Chondrocyte (in vitro differentiated cells): ENCODE data around the gene SGO2. TPM values are rescaled to one million over a fixed set of nuclear protein-coding genes. Genes with fewer than 3 reads are reported as not detected.

ENCODE experiments used
- DNase-seq: peaks from one replicate; pipeline ENCODE4 v3.0.0; 2021; ENCODE audit warnings: mixed read lengths, low spot score
- H3K27ac Mint-ChIP-seq: one replicate; pipeline ENCODE4 v1.8.0; 2021; ENCODE audit warnings: mild to moderate bottlenecking, moderate library complexity, mixed read lengths; ENCODE audit not compliant: unreplicated experiment
- H3K27me3 Mint-ChIP-seq: 2 replicates; pipeline ENCODE4 v1.8.0; 2021; ENCODE audit warnings: low read depth, mixed read lengths
- H3K36me3 Mint-ChIP-seq: 2 replicates; pipeline ENCODE4 v1.8.0; 2021; ENCODE audit warnings: low read depth, mixed read lengths
- H3K4me1 Mint-ChIP-seq: 2 replicates; pipeline ENCODE4 v1.8.0; 2021; ENCODE audit warnings: low read depth, mild to moderate bottlenecking, mixed read lengths
- H3K4me3 Mint-ChIP-seq: one replicate; pipeline ENCODE4 v1.8.0; 2021; ENCODE audit warnings: mild to moderate bottlenecking, moderate library complexity, mixed read lengths; ENCODE audit not compliant: unreplicated experiment
- H3K9me3 Mint-ChIP-seq: 2 replicates; pipeline ENCODE4 v1.8.0; 2021; ENCODE audit warnings: low read depth, mixed read lengths
- CTCF ChIP-seq: fragments of 200-600 bp; sonication (generic); IDR thresholded peaks from 2 replicates; pipeline ENCODE4 v1.5.0; 2021; ENCODE audit warnings: antibody characterized with exemption, mild to moderate bottlenecking, moderate library complexity
- total RNA-seq: library from RNA; stranded (reverse); gene quantifications from 3 replicates; pipeline ENCODE4 v1.2.1, GENCODE V29; 2021

Gene SGO2
- total RNA-seq, 1 donor from 2014 or later: 5.7 TPM

GRCh38 chr2:200482194-200482593 is 43.8 kb upstream of the SGO2 start:
- no peak overlapping the region for H3K4me3 Mint-ChIP-seq

GRCh38 chr2:200483729-200484198 is 42.2 kb upstream of the SGO2 start:
- H3K9me3 Mint-ChIP-seq: no peaks in the 10 kb centered on the region
- no peaks in the 10 kb centered on the region for H3K27me3 Mint-ChIP-seq
- DNase-seq: no peak
- H3K4me3 Mint-ChIP-seq: no peak overlapping the region
- H3K4me1 Mint-ChIP-seq: peaks cover 54% of the 10 kb centered on the region
- peaks cover 10% of the 10 kb centered on the region for H3K36me3 Mint-ChIP-seq
- H3K27ac Mint-ChIP-seq: no peak overlapping the region
- peak; percentile 62 for TF ChIP-seq CTCF

More at GRCh38 chr2:200482194-200482593, 43.8 kb upstream of the SGO2 start:
- Mint-ChIP-seq H3K36me3 (peaks cover 14% of the 10 kb centered on the region), H3K4me1 (peaks cover 48% of the 10 kb centered on the region), H3K27me3 (no peaks in the 10 kb centered on the region), H3K27ac (no peak overlapping the region), H3K9me3 (no peaks in the 10 kb centered on the region)
- TF ChIP-seq CTCF: no peak
- no peak for DNase-seq

GRCh38 chr2:200484934-200485333 is 41.1 kb upstream of the SGO2 start:
- no peaks in the 10 kb centered on the region for H3K27me3 Mint-ChIP-seq
- no peaks in the 10 kb centered on the region for H3K9me3 Mint-ChIP-seq
- DNase-seq: no peak
- peak overlapping the region; percentile 27 for H3K27ac Mint-ChIP-seq
- peaks cover 8% of the 10 kb centered on the region for H3K36me3 Mint-ChIP-seq
- no peak overlapping the region for H3K4me3 Mint-ChIP-seq
- peaks cover 44% of the 10 kb centered on the region for H3K4me1 Mint-ChIP-seq
- no peak for TF ChIP-seq CTCF

GRCh38 chr2:200486529-200486928 is 39.5 kb upstream of the SGO2 start:
- peaks cover 6% of the 10 kb centered on the region for H3K9me3 Mint-ChIP-seq
- no peaks in the 10 kb centered on the region for H3K27me3 Mint-ChIP-seq
- H3K36me3 Mint-ChIP-seq: peaks cover 11% of the 10 kb centered on the region
- H3K4me1 Mint-ChIP-seq: peaks cover 35% of the 10 kb centered on the region
- DNase-seq: no peak
- peak overlapping the region; percentile 38 for H3K27ac Mint-ChIP-seq
- H3K4me3 Mint-ChIP-seq: no peak overlapping the region
- TF ChIP-seq CTCF: no peak

- H3K4me1 Mint-ChIP-seq: peaks cover 49% of the 10 kb centered on the region
- no peak overlapping the region for H3K4me3 Mint-ChIP-seq
- no peak for DNase-seq
- H3K27me3 Mint-ChIP-seq: no peaks in the 10 kb centered on the region
- TF ChIP-seq CTCF: no peak
- peaks cover 14% of the 10 kb centered on the region for H3K36me3 Mint-ChIP-seq
- H3K27ac Mint-ChIP-seq: no peak overlapping the region
- peaks cover 6% of the 10 kb centered on the region for H3K9me3 Mint-ChIP-seq
Measured at GRCh38 chr2:200488169-200488568, 37.8 kb upstream of the SGO2 start.
